Prostate gland (tissue), 2 donors: ENCODE measurements around the gene CLEC1B.
"Not testable (repeated sequence)": the region's sequence is repeated elsewhere in the genome, so short reads cannot be mapped to it uniquely, and the experiment has no call there.

ENCODE experiments used
- CTCF ChIP-seq, 4 experiments: fragments of 200-600 bp in 2 of 4; fragments of 450-650 bp in 2 of 4; sonication (generic) in 2 of 4; IDR thresholded peaks; 1 replicate in 3 of 4; 2 replicates in 1 of 4; pipeline ENCODE4 v1.5.1; 2016 to 2019; ENCODE audit warnings: antibody characterized with exemption in 4 of 4, mild to moderate bottlenecking in 2 of 4, moderate library complexity in 2 of 4
- POLR2A ChIP-seq: fragments of 450-650 bp; IDR thresholded peaks from one replicate; pipeline ENCODE4 v1.6.1; 2016; ENCODE audit warnings: antibody characterized with exemption, mild to moderate bottlenecking
- POLR2AphosphoS5 ChIP-seq: sonication (generic); formaldehyde crosslinking; IDR thresholded peaks from one replicate; pipeline ENCODE4 v1.6.1; 2017; ENCODE audit warnings: antibody characterized with exemption

- TF ChIP-seq CTCF (IDR thresholded peaks at IDR 0.05); POLR2A; POLR2AphosphoS5: not testable (repeated sequence)
Observed at GRCh38 chr12:10026666-10027065, 27.7 kb upstream of the CLEC1B start.
